Liver (tissue), 9 donors: Measurements from ENCODE around the gene DTWD2. TPM values are rescaled to one million over a fixed set of nuclear protein-coding genes. Genes with fewer than 3 reads are reported as not detected.
A peak's percentile ranks its signal among the peaks of the same experiment; 100 is the strongest.

Experiments
- DNase-seq: peaks from one replicate; pipeline ENCODE4 v3.0.0-alpha.2; 2017; ENCODE audit warnings: low spot score
- H3K27ac ChIP-seq, 2 donors: one replicate each; pipeline ENCODE4 v1.7.0; 2013; ENCODE audit warnings: inconsistent platforms in 2 of 2, low read length in 2 of 2, control low read depth in 1 of 2, low read depth in 1 of 2, mild to moderate bottlenecking in 1 of 2
- H3K27me3 ChIP-seq, 4 donors: one replicate each; pipeline versions ENCODE4 v1.6.1 to v1.7.0; 2013; ENCODE audit warnings: low read length in 3 of 4, inconsistent platforms in 1 of 4, mild to moderate bottlenecking in 1 of 4, moderate library complexity in 1 of 4; ENCODE audit not compliant: control insufficient read depth in 4 of 4, insufficient read depth in 4 of 4
- H3K36me3 ChIP-seq, 4 donors: one replicate each; pipeline versions ENCODE4 v1.6.1 to v1.7.0; 2013; ENCODE audit warnings: low read length in 3 of 4, mild to moderate bottlenecking in 3 of 4, low read depth in 1 of 4, moderate library complexity in 1 of 4; ENCODE audit not compliant: control insufficient read depth in 4 of 4, insufficient read depth in 3 of 4
- H3K4me1 ChIP-seq, 4 donors: one replicate each; pipeline versions ENCODE4 v1.6.1 to v1.7.0; 2013; ENCODE audit warnings: low read length in 3 of 4, mild to moderate bottlenecking in 3 of 4, moderate library complexity in 1 of 4; ENCODE audit not compliant: control insufficient read depth in 4 of 4, insufficient read depth in 4 of 4
- H3K4me3 ChIP-seq, 3 donors: one replicate each; pipeline versions ENCODE4 v1.6.1 to v1.7.0; 2013; ENCODE audit warnings: low read length in 3 of 3, control low read depth in 1 of 3, low read depth in 1 of 3, mild to moderate bottlenecking in 1 of 3
- H3K9ac ChIP-seq, 2 donors: one replicate each; pipeline ENCODE4 v1.7.0; 2013; ENCODE audit warnings: low read length in 2 of 2, mild to moderate bottlenecking in 2 of 2, moderate library complexity in 2 of 2, control low read depth in 1 of 2, low read depth in 1 of 2
- H3K9me3 ChIP-seq, 4 donors: one replicate each; pipeline versions ENCODE4 v1.6.1 to v1.7.0; 2013; ENCODE audit warnings: low read length in 3 of 4; ENCODE audit not compliant: control insufficient read depth in 4 of 4
- CTCF ChIP-seq: fragments of 150-350 bp; IDR thresholded peaks from 2 replicates; pipeline ENCODE4 v1.5.1; 2017; ENCODE audit warnings: improper control_type of control experiment, low read depth, low read length; ENCODE audit not compliant: missing input control
- EGR1 ChIP-seq, 2 donors: IDR thresholded peaks; 2 replicates each; pipeline ENCODE4 v1.6.1; 2016 to 2018; ENCODE audit warnings: antibody characterized with exemption in 2 of 2, low read depth in 2 of 2
- FOXA1 ChIP-seq: IDR thresholded peaks from 2 replicates; pipeline ENCODE4 v1.6.1; 2016; ENCODE audit warnings: antibody characterized with exemption
- FOXA2 ChIP-seq: IDR thresholded peaks from 2 replicates; pipeline ENCODE4 v1.6.1; 2016; ENCODE audit warnings: antibody characterized with exemption
- GABPA ChIP-seq, 2 donors: IDR thresholded peaks in 1 of 2; conservative IDR thresholded peaks in 1 of 2; 2 replicates each; pipeline ENCODE4 v1.6.1; 2016; ENCODE audit warnings: antibody characterized with exemption in 2 of 2, mild to moderate bottlenecking in 1 of 2, moderate library complexity in 1 of 2
- HNF4A ChIP-seq, 2 donors: conservative IDR thresholded peaks; 2 replicates each; pipeline ENCODE4 v1.6.1; 2016; ENCODE audit warnings: antibody characterized with exemption in 2 of 2, mild to moderate bottlenecking in 2 of 2
- HNF4G ChIP-seq: IDR thresholded peaks from 2 replicates; pipeline ENCODE4 v1.6.1; 2016; ENCODE audit warnings: antibody characterized with exemption
- JUND ChIP-seq, 2 donors: IDR thresholded peaks; 2 replicates each; pipeline ENCODE4 v1.6.1; 2016; ENCODE audit warnings: antibody characterized with exemption in 2 of 2
- NR2F2 ChIP-seq: IDR thresholded peaks from 2 replicates; pipeline ENCODE4 v1.6.1; 2016; ENCODE audit warnings: antibody characterized with exemption
- RAD21 ChIP-seq, 2 donors: IDR thresholded peaks; 2 replicates each; pipeline ENCODE4 v1.6.1; 2016; ENCODE audit warnings: antibody characterized with exemption in 2 of 2, mild to moderate bottlenecking in 2 of 2
- REST ChIP-seq: IDR thresholded peaks from 2 replicates; pipeline ENCODE4 v1.6.1; 2016; ENCODE audit warnings: antibody characterized with exemption, mild to moderate bottlenecking
- RXRA ChIP-seq, 2 donors: IDR thresholded peaks; 2 replicates each; pipeline ENCODE4 v1.6.1; 2017 to 2018; ENCODE audit warnings: antibody characterized with exemption in 2 of 2, mild to moderate bottlenecking in 1 of 2
- SP1 ChIP-seq: IDR thresholded peaks from 2 replicates; pipeline ENCODE4 v1.6.1; 2018; ENCODE audit warnings: antibody characterized with exemption, mild to moderate bottlenecking
- TAF1 ChIP-seq: conservative IDR thresholded peaks from 2 replicates; pipeline ENCODE4 v1.6.1; 2016; ENCODE audit warnings: antibody characterized with exemption, mild to moderate bottlenecking
- YY1 ChIP-seq: IDR thresholded peaks from 2 replicates; pipeline ENCODE4 v1.6.1; 2016; ENCODE audit warnings: antibody characterized with exemption, mild to moderate bottlenecking
- WGBS: extraction: QIAGEN DNeasy Blood & Tissue Kit; methylation state at CpG from one replicate; pipeline ENCODE4 v1.1.7; 2013; 5-methylcytosine and 5-hydroxymethylcytosine counted together
- polyA plus RNA-seq, 2 donors: library from polyadenylated mRNA; stranded (reverse) in 1 of 2; unstranded in 1 of 2; fragments of 200-250 nt in 1 of 2; fragments of >200 nt in 1 of 2; fragmentation: Nextera tagmentation in 1 of 2; extraction: Ambion mirVana in 1 of 2; gene quantifications; one replicate each; pipeline versions ENCODE4 v1.2.1 to v1.2.3, GENCODE V29; 2013 to 2015
- total RNA-seq, 2 donors: library from RNA; depleted of rRNA; stranded (reverse); fragments of >200 nt; gene quantifications; one replicate each; pipeline ENCODE4 v1.2.3, GENCODE V29; 2014
- TF ChIP-seq, protein P1 (sequence below): IDR thresholded peaks from 2 replicates; pipeline ENCODE4 v1.6.1; 2016; ENCODE audit warnings: antibody characterized with exemption
- TF ChIP-seq, protein P2 (sequence below): IDR thresholded peaks from 2 replicates; pipeline ENCODE4 v1.6.1; 2016; ENCODE audit warnings: antibody characterized with exemption
- donor health status: healthy.
- donor health status: healthy.
- donor health status: healthy.
- donor health status: healthy.
- donor health status: healthy.

Gene DTWD2
- total and polyA plus RNA-seq, 4 donors = 2.3 to 10.7 (median 4.3) TPM

- WGBS = 88% methylated on average over 6 of the region's 6 CpGs
- DNase-seq = no peak
- Histone ChIP-seq H3K27me3 (no peaks in the 10 kb centered on the region), H3K9ac (no peak overlapping the region), H3K36me3 (no peaks in the 10 kb centered on the region), H3K9me3 (no peaks in the 10 kb centered on the region), H3K4me1 (peaks cover 2 to 23% (median 12%) of the 10 kb centered on the region in 4 donors), H3K27ac (no peak overlapping the region), H3K4me3 (no peak overlapping the region)
- no peak for TF ChIP-seq EGR1 (IDR thresholded peaks at IDR 0.05; ENCODE audit: low read depth in 2 of 2)
- TF ChIP-seq FOXA1 = no peak
- no peak for TF ChIP-seq SP1
- TF ChIP-seq FOXA2 = no peak
- TF ChIP-seq HNF4G = no peak
- TF ChIP-seq RAD21 (IDR thresholded peaks at IDR 0.05) = no peak
- TF ChIP-seq CTCF = no peak
Measured at GRCh38 chr5:119010206-119010605, 21.9 kb upstream of the DTWD2 start.

DNA sequence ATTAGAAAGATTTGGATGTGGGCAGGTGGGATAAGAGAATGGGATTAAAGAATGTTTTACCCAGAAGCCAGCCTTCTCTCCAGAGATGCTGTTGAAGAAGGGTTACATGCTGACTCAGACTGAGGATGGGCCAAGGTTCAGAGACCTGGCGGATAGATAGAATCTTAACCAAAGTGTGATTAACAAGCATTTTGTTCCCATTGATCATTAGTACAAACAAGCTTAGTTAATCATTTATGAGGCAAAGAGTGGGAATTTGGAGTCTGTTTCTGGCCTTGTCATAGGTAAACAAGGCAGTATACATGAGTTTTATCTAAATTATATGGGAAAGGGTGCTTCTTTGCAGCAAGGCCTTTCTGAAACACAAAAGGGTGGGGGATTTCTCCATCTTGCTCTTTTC, 20.8 kb upstream of the DTWD2 start:
- WGBS = 39% methylated on average over 1 of the region's 1 CpG
- Histone ChIP-seq H3K27me3 (no peaks in the 10 kb centered on the region), H3K27ac (peak overlapping the region; percentile 34 to 62), H3K36me3 (no peaks in the 10 kb centered on the region), H3K9me3 (no peaks in the 10 kb centered on the region), H3K9ac (no peak overlapping the region), H3K4me3 (no peak overlapping the region), H3K4me1 (peaks cover 2 to 23% (median 12%) of the 10 kb centered on the region in 4 donors)
- DNase-seq = no peak
- peak; percentile 79 for TF ChIP-seq YY1
- peak; percentile 27 to 44 for TF ChIP-seq RAD21 (IDR thresholded peaks at IDR 0.05)
- TF ChIP-seq GABPA (IDR thresholded peaks at IDR 0.05 in 1 of 2, conservative IDR thresholded peaks at IDR 0.05 in 1 of 2) = no peak
- TF ChIP-seq CTCF = no peak
- no peak for TF ChIP-seq TAF1
- TF ChIP-seq, protein P1, sequence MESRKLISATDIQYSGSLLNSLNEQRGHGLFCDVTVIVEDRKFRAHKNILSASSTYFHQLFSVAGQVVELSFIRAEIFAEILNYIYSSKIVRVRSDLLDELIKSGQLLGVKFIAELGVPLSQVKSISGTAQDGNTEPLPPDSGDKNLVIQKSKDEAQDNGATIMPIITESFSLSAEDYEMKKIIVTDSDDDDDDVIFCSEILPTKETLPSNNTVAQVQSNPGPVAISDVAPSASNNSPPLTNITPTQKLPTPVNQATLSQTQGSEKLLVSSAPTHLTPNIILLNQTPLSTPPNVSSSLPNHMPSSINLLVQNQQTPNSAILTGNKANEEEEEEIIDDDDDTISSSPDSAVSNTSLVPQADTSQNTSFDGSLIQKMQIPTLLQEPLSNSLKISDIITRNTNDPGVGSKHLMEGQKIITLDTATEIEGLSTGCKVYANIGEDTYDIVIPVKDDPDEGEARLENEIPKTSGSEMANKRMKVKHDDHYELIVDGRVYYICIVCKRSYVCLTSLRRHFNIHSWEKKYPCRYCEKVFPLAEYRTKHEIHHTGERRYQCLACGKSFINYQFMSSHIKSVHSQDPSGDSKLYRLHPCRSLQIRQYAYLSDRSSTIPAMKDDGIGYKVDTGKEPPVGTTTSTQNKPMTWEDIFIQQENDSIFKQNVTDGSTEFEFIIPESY = peak; percentile 87
- no peak for TF ChIP-seq NR2F2
- peak; percentile 83 to 92 for TF ChIP-seq JUND (IDR thresholded peaks at IDR 0.05)
- peak; percentile 37 for TF ChIP-seq REST
- TF ChIP-seq, protein P2, sequence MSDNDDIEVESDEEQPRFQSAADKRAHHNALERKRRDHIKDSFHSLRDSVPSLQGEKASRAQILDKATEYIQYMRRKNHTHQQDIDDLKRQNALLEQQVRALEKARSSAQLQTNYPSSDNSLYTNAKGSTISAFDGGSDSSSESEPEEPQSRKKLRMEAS = peak; percentile 68
- TF ChIP-seq EGR1 (IDR thresholded peaks at IDR 0.05; ENCODE audit: low read depth in 2 of 2) = no peak
- peak; percentile 47 for TF ChIP-seq HNF4G
- TF ChIP-seq SP1 = peak; percentile 90
- TF ChIP-seq FOXA2 = peak; percentile 98
- TF ChIP-seq RXRA (IDR thresholded peaks at IDR 0.05) = peak; percentile 84 to 95
- TF ChIP-seq FOXA1 = peak; percentile 96
- peak; percentile 85 to 90 for TF ChIP-seq HNF4A (conservative IDR thresholded peaks at IDR 0.05)
